ENCODE measurements around the gene LRRFIP1.
"Not testable (repeated sequence)": the region's sequence is repeated elsewhere in the genome, so short reads cannot be mapped to it uniquely, and the experiment has no call there.

LRRFIP1 gene

GRCh38 chr2:237597196-237598145 lies 29.9 kb upstream of the LRRFIP1 start:
- DNase-seq, result no peak

GRCh38 chr2:237598468-237599208 lies 28.7 kb upstream of the LRRFIP1 start:
- no peak for DNase-seq

- DNase-seq, result no peak
Measured at GRCh38 chr2:237599465-237600110, 27.8 kb upstream of the LRRFIP1 start.

DNA sequence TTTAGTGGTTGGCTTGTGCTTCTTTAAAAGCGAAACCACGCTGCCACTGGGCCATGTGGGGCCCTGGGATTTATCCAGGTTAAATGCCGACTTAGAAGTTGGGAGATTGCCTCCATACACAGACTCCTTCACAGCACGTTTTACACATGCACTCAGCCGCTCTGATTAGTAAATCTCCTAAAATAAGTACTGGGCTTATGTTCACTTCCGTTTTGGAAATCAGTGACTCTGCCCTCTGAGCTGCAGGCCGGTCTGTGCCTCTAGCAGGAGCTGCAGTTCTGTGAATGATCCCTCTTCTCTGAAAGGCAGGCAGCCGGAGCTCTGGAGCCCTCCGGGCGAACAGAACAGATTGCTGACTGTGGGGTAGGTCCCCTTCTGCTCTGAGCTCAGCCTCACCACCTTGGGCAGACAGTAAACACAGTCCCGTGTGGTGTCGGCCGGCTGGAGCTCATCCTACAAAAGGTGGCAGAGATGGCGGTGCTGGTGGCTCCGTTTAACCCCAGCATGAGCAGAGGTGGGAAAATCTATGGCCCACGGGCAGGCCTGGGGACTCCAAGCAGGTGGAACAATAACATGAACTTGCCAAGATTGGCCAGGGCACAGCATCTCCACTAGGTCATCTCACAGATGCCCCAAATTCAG lies 27.1 kb upstream of the LRRFIP1 start:
- no peak for DNase-seq

DNA sequence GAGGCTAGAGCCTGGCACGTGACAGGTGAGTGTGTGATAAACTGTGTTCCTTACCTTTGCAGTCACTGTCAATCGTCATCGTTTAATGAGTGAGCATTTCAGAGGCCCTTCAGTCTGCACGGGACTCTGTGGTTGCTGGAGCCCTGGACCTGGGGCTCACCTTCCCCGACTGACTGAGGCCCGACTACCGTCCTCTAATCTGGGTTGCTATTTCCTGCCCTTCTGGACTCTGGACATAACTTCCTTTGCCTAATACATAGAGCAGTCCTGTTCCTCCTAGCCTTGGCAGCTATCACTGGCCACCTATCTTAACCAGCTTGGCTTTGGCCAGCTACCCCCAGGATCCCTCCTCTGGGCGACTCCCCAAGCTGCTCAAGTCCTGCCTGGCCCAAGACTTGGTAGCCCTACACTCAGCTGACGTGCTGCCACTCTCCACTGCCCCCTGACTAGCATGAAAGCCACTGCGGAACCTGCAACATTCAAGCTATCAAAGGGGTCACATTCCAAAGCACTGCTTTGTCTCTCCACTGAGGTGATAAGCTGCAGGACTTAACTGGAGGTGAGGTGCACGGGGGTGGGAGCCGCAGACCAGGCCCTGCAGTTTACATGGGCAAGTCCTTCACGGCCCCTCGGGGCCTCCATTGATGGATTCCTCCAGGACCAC lies 25.8 kb upstream of the LRRFIP1 start:
- no peak for DNase-seq

GRCh38 chr2:237602409-237602808 lies 25.0 kb upstream of the LRRFIP1 start:
- no peak for DNase-seq

DNA sequence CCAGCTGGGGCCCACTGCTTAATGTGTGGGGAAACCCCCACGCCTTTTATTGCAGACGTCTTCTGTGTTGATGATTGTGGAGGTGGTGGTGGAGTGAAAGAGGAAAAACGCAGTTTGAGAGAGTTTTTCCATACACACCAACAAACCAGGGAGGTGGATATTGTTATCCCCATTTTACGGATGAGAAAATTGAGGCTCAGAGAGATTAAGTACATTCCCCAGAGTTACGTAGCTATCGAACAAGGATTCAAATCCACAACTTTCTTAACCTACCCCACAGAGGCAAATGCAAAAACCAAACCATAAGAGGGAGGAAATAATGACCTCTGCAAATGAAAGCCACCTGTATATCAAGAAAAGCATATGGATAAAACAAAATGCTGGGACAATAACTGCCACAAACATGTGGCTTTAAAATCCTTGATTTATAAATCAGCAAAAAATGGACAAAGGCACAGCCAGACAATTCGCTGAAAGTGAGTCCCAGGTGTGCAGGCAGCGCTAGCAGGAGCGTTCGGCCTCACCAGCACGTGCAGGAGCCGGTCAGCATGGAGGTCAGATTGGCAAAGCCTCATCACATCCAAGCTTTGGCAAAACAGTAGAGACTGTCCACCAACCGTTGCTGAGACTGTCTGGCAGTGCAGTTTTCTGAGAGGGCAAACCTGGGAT lies 24.2 kb upstream of the LRRFIP1 start:
- no peak for DNase-seq

DNA sequence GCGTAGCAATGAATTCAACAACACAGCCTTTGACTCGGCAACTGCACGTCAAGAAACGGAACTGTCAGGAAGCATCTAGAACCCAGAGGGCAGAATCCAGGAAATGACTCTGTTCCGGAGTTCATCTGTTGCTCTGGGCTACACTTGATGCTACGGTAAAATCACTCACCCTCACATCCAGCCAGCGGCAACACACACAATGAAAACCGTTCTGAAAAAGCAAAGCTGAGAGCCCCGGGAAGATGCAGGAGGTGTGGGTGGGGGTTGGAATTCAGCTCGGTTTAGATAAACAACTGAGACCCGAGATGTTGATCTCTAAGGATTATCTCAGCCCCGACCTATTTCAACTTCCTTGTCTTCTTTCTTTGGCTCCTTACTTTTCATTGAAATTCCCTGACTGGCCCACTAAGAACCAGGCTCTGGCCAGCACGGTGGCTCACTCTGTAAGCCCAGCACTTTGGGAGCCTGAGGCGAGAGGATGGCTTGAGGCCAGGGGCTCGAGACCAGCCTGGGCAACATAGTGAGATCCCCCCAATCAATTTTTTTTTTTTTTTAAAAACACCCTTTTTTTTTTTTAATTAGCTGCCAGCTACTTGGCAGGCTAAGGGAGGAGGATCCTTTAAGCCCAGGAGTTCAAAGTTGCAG lies 23.5 kb upstream of the LRRFIP1 start:
- peak; percentile 48 for DNase-seq

- no peak for DNase-seq
Measured at GRCh38 chr2:237604391-237604790, 23.0 kb upstream of the LRRFIP1 start.

DNA sequence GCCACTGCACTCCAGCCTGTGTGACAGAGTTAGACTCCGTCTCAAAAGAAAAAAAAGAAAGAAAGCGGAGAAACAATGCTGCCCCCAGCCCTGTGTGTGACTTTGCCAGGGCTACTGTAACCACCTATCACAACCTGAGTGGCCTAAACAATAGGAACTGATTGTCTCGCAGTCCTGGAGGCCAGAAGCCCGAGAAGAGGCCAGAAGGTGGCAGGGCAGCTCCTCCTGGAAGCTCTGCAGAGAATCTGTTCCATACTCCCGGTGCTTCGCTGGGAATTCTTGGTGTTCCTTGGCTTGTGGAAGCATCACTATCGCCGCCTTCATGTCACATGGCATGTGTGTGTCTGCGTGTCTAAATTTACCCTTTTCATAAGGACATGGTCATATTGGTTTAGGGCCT lies 22.4 kb upstream of the LRRFIP1 start:
- no peak for DNase-seq

- not testable (repeated sequence) for DNase-seq
Measured at GRCh38 chr2:237606522-237606921, 20.9 kb upstream of the LRRFIP1 start.

DNA sequence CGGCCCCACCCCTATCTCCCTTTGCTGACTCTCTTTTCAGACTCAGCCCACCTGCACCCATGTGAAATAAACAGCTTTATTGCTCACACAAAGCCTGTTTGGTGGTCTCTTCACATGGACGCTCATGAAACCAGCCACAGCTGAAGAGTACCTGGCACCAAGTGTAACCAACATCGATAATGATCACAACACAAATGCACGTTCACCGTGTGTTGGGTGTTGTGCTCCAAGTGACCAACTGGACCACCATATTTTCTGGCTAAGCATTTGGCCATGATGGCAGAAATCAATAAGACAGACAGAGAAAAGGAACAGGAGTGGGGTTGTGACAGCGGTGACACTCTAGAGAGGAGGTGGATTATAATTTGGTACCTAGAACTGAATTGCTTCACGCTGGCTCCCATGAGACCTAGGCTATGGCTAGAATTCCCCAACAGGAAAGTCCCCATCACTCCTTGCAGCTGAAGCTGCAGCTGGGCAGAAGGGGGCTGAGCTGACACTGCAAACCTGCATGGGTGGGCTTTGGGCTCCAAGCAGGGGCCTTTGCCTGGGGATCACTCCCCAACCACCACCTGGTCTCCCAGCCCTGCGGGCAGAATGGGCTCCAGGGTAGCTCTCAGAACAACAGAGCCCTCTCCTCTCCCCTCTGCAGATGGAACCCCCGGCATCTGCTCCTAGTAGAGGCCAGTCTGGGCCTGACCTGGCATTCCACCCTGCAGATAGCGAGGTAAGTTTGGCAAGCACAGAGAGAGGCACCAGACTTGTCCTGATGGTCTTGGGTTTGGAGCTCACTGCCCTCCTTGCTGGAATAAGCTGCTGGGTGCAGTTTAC lies 14.6 kb upstream of the LRRFIP1 start:
- no peak for DNase-seq

DNA sequence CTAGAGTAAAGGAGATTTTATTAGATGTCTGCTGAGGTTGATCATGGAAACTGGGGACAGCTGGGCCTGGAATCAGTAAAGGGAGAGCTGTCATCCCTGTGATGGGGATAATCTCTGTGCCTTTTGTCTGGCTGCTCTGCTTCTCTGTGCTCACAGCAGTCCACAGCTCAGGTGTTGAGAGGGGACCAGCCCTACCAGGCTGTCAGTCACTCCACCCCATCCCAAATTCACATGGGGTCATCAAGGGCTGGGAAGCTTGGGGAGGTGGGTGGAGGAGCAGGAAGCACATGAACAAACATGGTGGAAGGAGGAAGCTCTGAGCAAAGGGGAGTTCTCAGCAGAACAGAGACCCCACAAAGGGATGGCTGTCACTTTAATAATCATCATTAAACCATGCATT lies 13.7 kb upstream of the LRRFIP1 start:
- no peak for DNase-seq

GRCh38 chr2:237614151-237614720 lies 13.2 kb upstream of the LRRFIP1 start:
- DNase-seq, result peak; percentile 52

DNA sequence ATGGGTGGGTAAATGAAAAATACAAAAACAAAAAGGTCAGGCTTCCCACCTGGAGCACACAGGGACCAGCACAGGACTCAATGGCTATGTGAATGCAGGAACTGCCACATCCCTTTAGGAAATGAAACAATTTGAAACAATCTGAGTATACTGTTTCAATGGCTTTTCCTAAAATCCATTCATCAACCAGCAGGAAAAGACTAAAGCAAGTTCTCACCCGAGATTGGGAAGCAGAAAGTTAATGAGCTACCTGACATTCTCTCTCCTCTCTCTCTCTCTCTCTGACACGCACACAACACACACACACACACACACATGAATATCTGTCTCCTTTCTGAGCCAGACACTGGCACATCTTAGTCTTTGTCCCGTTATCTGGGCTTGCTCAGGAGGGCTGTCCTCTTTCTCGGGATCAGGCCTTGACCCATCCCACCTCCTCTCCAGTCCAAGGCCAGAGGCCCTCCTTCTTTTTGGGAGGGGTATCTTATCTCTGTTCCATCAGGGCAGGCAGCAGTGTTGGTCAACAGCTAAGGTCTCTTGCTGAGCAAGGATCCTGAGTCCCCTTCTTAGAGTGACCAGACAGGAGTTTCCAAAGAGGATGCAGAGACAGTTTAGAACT lies 11.6 kb upstream of the LRRFIP1 start:
- no peak for DNase-seq

- no peak for DNase-seq
Measured at GRCh38 chr2:237616373-237616733, 11.0 kb upstream of the LRRFIP1 start.

DNA sequence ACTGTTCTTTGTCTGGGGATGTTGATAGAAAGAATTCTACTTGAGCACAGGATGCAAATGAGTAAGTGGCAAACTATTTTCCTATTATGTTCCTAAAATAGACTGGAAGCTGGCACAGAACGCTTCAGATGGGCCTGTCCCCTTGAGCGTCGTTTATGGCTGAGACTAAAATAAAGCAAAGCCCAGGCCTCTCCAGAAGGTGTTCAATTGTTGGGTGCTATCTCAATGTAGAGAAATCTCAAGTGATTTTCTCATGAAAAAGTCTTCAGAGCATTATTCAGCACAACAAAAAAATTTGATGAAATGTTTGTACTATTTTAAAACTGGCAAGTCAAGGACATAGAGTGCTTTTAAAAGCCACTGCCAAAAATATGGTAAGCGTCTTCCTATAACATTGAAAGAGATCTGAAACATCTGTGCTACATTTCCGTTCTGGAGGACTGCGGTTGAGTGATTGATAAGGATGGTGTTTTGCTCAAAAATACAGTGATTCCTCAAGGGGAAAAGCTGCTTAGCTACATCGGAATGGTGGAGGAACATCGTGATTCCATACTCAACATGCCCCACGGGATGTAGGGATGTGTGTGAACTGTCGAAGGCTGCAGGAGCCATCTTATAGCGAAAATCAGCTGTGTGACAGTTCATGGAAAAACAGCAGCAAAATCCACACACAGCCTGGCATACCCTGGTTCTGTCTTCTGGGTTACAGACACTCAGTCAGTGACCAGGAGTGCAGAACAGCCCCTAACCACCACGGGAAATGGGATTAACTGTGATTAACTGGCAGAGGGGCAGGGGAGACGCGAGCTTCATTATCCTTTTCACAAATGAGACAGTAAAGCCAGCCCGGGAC lies 10.4 kb upstream of the LRRFIP1 start:
- DNase-seq, result peak; percentile 62

GRCh38 chr2:237617587-237617982 lies 9.8 kb upstream of the LRRFIP1 start:
- DNase-seq, result no peak

DNA sequence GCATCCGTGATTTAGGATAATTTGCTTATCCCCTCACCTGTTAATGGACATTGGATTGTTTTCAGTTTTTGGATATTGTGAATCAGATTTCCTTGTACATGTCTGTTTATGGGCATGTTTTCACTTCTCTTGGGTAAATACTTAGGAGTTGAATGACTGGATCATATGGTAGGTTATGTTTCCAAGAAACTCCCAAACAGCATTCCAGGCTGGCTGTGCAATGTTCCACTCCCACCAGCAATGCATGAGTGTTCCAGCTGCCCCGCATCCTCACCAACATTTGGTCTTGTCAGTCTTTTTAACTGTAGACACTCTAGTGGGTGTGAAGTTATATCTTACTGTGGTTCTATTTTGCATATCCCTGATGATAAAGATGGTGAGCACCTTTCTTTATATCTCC lies 8.9 kb upstream of the LRRFIP1 start:
- DNase-seq, result no peak
